IPS-20b (cell line): ENCODE results near the gene ATG4B.

ENCODE experiments used
- H3K27ac ChIP-seq: one replicate; pipeline ENCODE4 v1.5.1; 2013; ENCODE audit warnings: low read length
- H3K27me3 ChIP-seq: 2 replicates; pipeline ENCODE4 v1.6.1; 2013; ENCODE audit warnings: mild to moderate bottlenecking, low read length, inconsistent platforms; ENCODE audit not compliant: insufficient read depth
- H3K36me3 ChIP-seq: 2 replicates; pipeline ENCODE4 v1.6.1; 2013; ENCODE audit warnings: low read depth, mild to moderate bottlenecking, inconsistent platforms, low read length, moderate library complexity; ENCODE audit not compliant: insufficient read depth
- H3K4me1 ChIP-seq: 2 replicates; pipeline ENCODE4 v1.6.1; 2013; ENCODE audit warnings: mild to moderate bottlenecking, control low read depth, inconsistent platforms, low read length, moderate library complexity; ENCODE audit not compliant: insufficient read depth
- H3K4me3 ChIP-seq: 2 replicates; pipeline ENCODE4 v1.5.1; 2013; ENCODE audit warnings: mild to moderate bottlenecking, low read length, inconsistent platforms
- H3K9ac ChIP-seq: 2 replicates; pipeline ENCODE4 v1.6.1; 2013; ENCODE audit warnings: low read depth, mild to moderate bottlenecking, inconsistent platforms, low read length, moderate library complexity
- H3K9me3 ChIP-seq: 2 replicates; pipeline ENCODE4 v1.6.1; 2013; ENCODE audit warnings: mild to moderate bottlenecking, low read depth, low read length, inconsistent platforms; ENCODE audit not compliant: insufficient read depth

ATG4B gene

GRCh38 chr2:241690202-241690717 is 52.8 kb downstream of the ATG4B start:
- Histone ChIP-seq H3K27me3 (no peaks in the 10 kb centered on the region), H3K4me1 (peaks cover 9% of the 10 kb centered on the region; the same call in 1 of the 2 replicates), H3K27ac (no peak overlapping the region), H3K4me3 (no peak overlapping the region), H3K9me3 (no peaks in the 10 kb centered on the region), H3K9ac (no peak overlapping the region), H3K36me3 (peaks cover 30% of the 10 kb centered on the region)

- Histone ChIP-seq H3K4me1 (peaks cover 4% of the 10 kb centered on the region; the same call in 1 of the 2 replicates), H3K36me3 (peaks cover 26% of the 10 kb centered on the region), H3K9ac (no peak overlapping the region), H3K27me3 (no peaks in the 10 kb centered on the region), H3K4me3 (no peak overlapping the region), H3K27ac (no peak overlapping the region), H3K9me3 (no peaks in the 10 kb centered on the region)
Measured at GRCh38 chr2:241692448-241692847, 55.0 kb downstream of the ATG4B start.

GRCh38 chr2:241695651-241696050 is 58.2 kb downstream of the ATG4B start:
- H3K4me3 ChIP-seq, result no peak overlapping the region
- no peaks in the 10 kb centered on the region for H3K9me3 ChIP-seq
- H3K27ac ChIP-seq, result no peak overlapping the region
- H3K9ac ChIP-seq, result no peak overlapping the region
- no peaks in the 10 kb centered on the region for H3K4me1 ChIP-seq
- peaks cover 17% of the 10 kb centered on the region for H3K36me3 ChIP-seq
- no peaks in the 10 kb centered on the region for H3K27me3 ChIP-seq

- Histone ChIP-seq H3K4me3 (peak overlapping the region; percentile 76; the same call in 1 of the 2 replicates), H3K36me3 (peaks cover 22% of the 10 kb centered on the region), H3K27ac (peak overlapping the region; percentile 77), H3K9me3 (peaks cover 5% of the 10 kb centered on the region), H3K4me1 (no peaks in the 10 kb centered on the region), H3K27me3 (no peaks in the 10 kb centered on the region), H3K9ac (peak overlapping the region; percentile 96; the same call in 1 of the 2 replicates)
Measured at GRCh38 chr2:241701149-241701398, 63.6 kb downstream of the ATG4B start.

- Histone ChIP-seq H3K4me3 (peak within 1 kb of the TSS; percentile 76), H3K4me1 (no peaks in the 10 kb centered on the region), H3K27me3 (no peaks in the 10 kb centered on the region), H3K9me3 (peaks cover 5% of the 10 kb centered on the region), H3K36me3 (peaks cover 27% of the 10 kb centered on the region), H3K9ac (peak within 1 kb of the TSS; percentile 96), H3K27ac (peak within 1 kb of the TSS; percentile 77)
Measured at GRCh38 chr2:241701399-241702154, 64.1 kb downstream of the ATG4B start, which contains the start of gene ING5. ING5 (plus strand) TSS chr2:241702039; CDS start chr2:241702066, 27 bp downstream.

- peaks cover 5% of the 10 kb centered on the region for H3K9me3 ChIP-seq
- H3K27me3 ChIP-seq, result no peaks in the 10 kb centered on the region
- H3K9ac ChIP-seq, result peak overlapping the region; percentile 55; the same call in 1 of the 2 replicates
- peak overlapping the region; percentile 76 for H3K4me3 ChIP-seq
- no peak overlapping the region for H3K27ac ChIP-seq
- no peaks in the 10 kb centered on the region for H3K4me1 ChIP-seq
- peaks cover 35% of the 10 kb centered on the region for H3K36me3 ChIP-seq
Measured at GRCh38 chr2:241702155-241703031, 64.9 kb downstream of the ATG4B start.

- H3K27me3 ChIP-seq, result no peaks in the 10 kb centered on the region
- no peak overlapping the region for H3K27ac ChIP-seq
Measured at GRCh38 chr2:241703032-241703604, 65.6 kb downstream of the ATG4B start.

GRCh38 chr2:241706537-241706936 is 69.0 kb downstream of the ATG4B start:
- Histone ChIP-seq H3K9ac (no peak overlapping the region), H3K4me1 (no peaks in the 10 kb centered on the region), H3K9me3 (peaks cover 5% of the 10 kb centered on the region), H3K4me3 (no peak overlapping the region), H3K27ac (no peak overlapping the region), H3K36me3 (peaks cover 71% of the 10 kb centered on the region), H3K27me3 (no peaks in the 10 kb centered on the region)

More at GRCh38 chr2:241703032-241703604, 65.6 kb downstream of the ATG4B start:
- Histone ChIP-seq H3K9me3 (peaks cover 5% of the 10 kb centered on the region), H3K36me3 (peaks cover 41% of the 10 kb centered on the region), H3K4me3 (peak overlapping the region; percentile 68), H3K4me1 (no peaks in the 10 kb centered on the region), H3K9ac (peak overlapping the region; percentile 55; the same call in 1 of the 2 replicates)

GRCh38 chr2:241708879-241709278 is 71.4 kb downstream of the ATG4B start:
- Histone ChIP-seq H3K27ac (no peak overlapping the region), H3K4me3 (no peak overlapping the region), H3K36me3 (peaks cover 89% of the 10 kb centered on the region), H3K27me3 (no peaks in the 10 kb centered on the region), H3K4me1 (no peaks in the 10 kb centered on the region), H3K9ac (no peak overlapping the region), H3K9me3 (peaks cover 5% of the 10 kb centered on the region)

- no peak overlapping the region for H3K27ac ChIP-seq
- H3K36me3 ChIP-seq, result peaks cover 87% of the 10 kb centered on the region
- H3K4me3 ChIP-seq, result no peak overlapping the region
- no peaks in the 10 kb centered on the region for H3K27me3 ChIP-seq
- H3K9ac ChIP-seq, result no peak overlapping the region
- no peaks in the 10 kb centered on the region for H3K4me1 ChIP-seq
- peaks cover 16% of the 10 kb centered on the region for H3K9me3 ChIP-seq
Measured at GRCh38 chr2:241719093-241719492, 81.6 kb downstream of the ATG4B start.

GRCh38 chr2:241720099-241720498 is 82.6 kb downstream of the ATG4B start:
- peaks cover 87% of the 10 kb centered on the region for H3K36me3 ChIP-seq
- H3K9ac ChIP-seq, result no peak overlapping the region
- peaks cover 16% of the 10 kb centered on the region for H3K9me3 ChIP-seq
- no peaks in the 10 kb centered on the region for H3K27me3 ChIP-seq
- H3K27ac ChIP-seq, result no peak overlapping the region
- H3K4me1 ChIP-seq, result no peaks in the 10 kb centered on the region
- H3K4me3 ChIP-seq, result no peak overlapping the region
